ENCODE results near the gene GALNT15.
A peak's percentile ranks its signal among the peaks of the same experiment; 100 is the strongest.

Gene GALNT15

DNA sequence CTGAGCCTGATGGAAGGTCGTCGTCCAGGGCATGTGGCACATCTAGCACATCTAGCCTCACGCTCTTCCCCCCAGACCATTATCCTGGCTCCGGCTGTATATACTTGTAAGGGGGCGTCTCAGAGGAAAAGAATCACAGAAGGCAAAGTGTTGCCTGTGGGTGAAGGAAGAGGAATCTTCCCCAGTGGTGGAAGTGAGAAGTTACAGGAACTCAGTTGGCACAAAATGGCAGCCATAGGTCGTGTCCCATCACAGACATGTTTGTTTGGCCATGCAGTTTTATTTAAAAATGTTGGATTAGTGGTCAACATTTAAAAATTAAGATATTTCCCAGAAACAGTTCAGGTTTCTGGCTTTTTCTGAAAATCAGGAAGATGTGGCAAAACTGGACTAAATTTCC lies 13.6 kb downstream of the GALNT15 start:
- TF ChIP-seq, protein P1, sequence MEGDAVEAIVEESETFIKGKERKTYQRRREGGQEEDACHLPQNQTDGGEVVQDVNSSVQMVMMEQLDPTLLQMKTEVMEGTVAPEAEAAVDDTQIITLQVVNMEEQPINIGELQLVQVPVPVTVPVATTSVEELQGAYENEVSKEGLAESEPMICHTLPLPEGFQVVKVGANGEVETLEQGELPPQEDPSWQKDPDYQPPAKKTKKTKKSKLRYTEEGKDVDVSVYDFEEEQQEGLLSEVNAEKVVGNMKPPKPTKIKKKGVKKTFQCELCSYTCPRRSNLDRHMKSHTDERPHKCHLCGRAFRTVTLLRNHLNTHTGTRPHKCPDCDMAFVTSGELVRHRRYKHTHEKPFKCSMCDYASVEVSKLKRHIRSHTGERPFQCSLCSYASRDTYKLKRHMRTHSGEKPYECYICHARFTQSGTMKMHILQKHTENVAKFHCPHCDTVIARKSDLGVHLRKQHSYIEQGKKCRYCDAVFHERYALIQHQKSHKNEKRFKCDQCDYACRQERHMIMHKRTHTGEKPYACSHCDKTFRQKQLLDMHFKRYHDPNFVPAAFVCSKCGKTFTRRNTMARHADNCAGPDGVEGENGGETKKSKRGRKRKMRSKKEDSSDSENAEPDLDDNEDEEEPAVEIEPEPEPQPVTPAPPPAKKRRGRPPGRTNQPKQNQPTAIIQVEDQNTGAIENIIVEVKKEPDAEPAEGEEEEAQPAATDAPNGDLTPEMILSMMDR (IDR thresholded peaks at IDR 0.05; ENCODE audit: low read depth, low read length): no peak
- H3K4me3 ChIP-seq (replicated peaks in 1 of 2; ENCODE audit: low read depth in 2 of 2, low read length in 2 of 2): no peak overlapping the region
- no peak for DNase-seq (ENCODE audit: low read depth in 2 of 2)

DNA sequence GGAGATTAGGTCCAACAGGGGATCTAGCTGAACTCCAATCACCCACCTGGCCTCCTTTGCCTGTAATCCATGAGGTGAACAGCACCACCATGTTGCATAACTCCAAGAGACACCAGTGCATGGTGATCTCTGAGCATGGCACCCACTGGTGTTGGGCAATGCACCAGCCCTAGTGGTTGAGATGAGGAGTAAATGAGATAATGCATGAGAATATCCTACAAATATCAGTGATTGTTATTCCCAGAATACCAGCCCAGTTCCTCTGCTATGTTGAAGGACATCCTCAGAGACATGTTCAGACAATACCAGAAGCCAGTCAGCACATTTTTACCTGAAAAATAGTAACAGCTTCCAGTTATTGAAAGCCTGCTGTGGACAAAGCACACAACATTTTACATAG lies 14.7 kb downstream of the GALNT15 start:
- no peak for DNase-seq (ENCODE audit: low read depth in 2 of 2)

DNA sequence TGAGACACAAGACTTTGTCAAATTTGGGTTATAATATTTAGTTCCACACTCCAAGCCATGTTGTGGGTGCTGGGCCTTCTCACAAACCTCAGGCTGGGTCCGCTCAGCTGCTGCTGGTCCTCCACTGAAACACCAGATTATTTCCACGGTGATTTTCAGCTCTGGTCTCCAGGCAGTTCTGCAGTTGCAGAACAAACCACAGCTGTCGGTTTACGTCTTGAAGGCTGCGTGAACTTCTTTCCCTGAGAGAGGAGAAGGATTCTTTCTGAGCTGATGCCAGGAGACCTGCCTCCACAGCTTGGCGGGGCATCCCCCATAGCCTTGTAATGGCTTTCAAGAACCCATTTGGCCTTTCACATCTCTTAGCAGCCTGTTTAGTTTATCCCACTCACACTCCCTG lies 16.2 kb downstream of the GALNT15 start:
- no peak overlapping the region for H3K4me3 ChIP-seq (replicated peaks in 1 of 2; ENCODE audit: low read depth in 2 of 2, low read length in 2 of 2)
- DNase-seq (ENCODE audit: low read depth in 2 of 2): no peak
- TF ChIP-seq, protein P1 (IDR thresholded peaks at IDR 0.05; ENCODE audit: low read depth, low read length): no peak

More for the DNA sequence above, 14.7 kb downstream of the GALNT15 start:
- TF ChIP-seq, protein P1 (IDR thresholded peaks at IDR 0.05; ENCODE audit: low read depth, low read length): no peak
- H3K4me3 ChIP-seq (replicated peaks in 1 of 2; ENCODE audit: low read depth in 2 of 2, low read length in 2 of 2): no peak overlapping the region

DNA sequence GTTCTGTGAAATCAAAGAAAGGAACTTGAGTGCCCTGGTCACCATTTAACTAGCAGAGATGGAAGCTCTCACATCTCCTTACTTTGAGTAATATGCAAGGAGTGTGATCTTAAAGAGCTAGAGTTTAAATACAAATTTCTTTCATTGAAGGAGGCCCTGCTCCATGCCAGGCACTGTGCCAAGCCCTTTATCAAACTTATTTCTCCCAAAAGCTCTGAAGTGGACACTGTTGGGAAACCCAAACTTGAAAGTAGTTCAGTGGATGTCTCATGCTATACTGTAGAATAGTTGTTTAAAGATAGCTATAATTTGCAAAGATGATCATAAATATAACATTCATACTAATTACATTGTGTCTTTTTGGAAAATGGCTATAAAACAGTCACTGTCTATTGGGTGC lies 17.1 kb downstream of the GALNT15 start:
- peak in 1 of 2 donors; percentile 70 for DNase-seq (ENCODE audit: low read depth in 2 of 2)
- H3K4me3 ChIP-seq (replicated peaks in 1 of 2; ENCODE audit: low read depth in 2 of 2, low read length in 2 of 2): no peak overlapping the region
- TF ChIP-seq, protein P1 (IDR thresholded peaks at IDR 0.05; ENCODE audit: low read depth, low read length): no peak

DNA sequence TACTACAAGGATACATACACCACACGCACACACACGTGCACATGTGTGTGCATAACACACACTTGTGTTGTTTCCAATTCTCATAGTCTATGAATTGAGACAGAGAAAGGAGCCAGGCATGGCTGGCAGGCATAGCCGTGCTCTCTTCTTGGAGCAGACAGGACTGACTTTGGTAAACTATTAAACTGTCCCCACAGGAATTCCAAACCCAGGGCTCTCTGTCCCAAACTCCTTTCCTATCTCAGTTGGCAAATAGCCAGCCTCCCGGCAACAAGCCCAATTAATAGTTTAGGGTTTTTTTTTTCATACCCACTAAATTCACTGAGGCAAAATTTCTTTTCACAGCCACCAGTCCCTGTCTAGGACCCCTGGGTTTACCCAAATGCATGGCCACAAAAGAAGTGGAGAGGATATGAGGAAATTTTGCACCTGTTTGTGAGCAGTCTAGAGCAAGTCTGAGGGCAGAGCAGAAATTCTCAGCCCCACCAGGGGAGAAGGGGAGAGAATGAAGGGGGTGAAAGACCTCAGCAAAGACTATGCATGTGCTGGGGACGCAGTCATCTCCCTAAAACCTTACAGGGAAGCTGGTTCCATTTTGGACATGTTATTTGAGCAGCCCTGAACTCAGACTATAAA lies 17.8 kb downstream of the GALNT15 start:
- no peak for DNase-seq (ENCODE audit: low read depth in 2 of 2)
- H3K4me3 ChIP-seq (replicated peaks in 1 of 2; ENCODE audit: low read depth in 2 of 2, low read length in 2 of 2): no peak overlapping the region
- TF ChIP-seq, protein P1 (IDR thresholded peaks at IDR 0.05; ENCODE audit: low read depth, low read length): no peak

DNA sequence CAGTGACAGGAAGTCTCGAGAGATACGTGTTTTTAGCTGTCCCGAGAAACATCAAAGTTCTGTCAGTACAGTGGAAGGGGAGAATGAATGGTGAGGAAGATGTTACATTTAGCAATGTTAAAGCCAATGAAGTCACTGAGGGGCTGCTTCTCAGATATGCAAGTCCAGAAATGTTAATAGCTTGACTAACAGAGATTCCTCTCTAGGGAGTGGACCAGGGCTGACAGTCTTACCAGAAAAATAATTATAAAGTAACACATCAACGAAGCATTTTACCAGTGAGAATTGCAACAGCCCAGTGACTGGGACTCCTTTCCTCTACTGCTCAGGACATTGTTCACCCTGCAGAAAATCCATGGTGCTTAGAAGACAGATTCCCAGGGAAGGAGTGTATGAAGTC lies 23.9 kb downstream of the GALNT15 start:
- no peak for DNase-seq (ENCODE audit: low read depth in 2 of 2)
- no peak overlapping the region for H3K4me3 ChIP-seq (replicated peaks in 1 of 2; ENCODE audit: low read depth in 2 of 2, low read length in 2 of 2)
- TF ChIP-seq, protein P1 (IDR thresholded peaks at IDR 0.05; ENCODE audit: low read depth, low read length): no peak

DNA sequence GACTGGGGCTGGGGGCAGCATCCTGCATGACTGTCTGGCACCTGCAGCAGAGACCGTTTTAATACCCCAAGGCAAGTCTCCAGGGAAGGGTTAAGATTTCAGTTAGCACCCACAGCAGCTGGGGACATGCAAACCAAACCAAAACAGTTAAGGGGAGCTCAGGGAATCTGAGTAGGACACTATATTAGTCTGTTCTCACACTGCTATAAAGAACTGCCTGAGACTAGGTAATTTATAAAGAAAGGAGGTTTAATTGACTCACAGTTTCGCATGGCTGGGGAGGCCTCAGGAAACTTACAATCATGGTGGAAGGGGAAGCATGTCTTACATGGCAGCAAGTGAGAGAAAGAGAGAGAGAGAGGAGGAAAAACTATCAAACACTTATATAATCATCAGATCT lies 25.3 kb downstream of the GALNT15 start:
- DNase-seq (ENCODE audit: low read depth in 2 of 2): no peak

More for the DNA sequence above, 25.3 kb downstream of the GALNT15 start:
- TF ChIP-seq, protein P1 (IDR thresholded peaks at IDR 0.05; ENCODE audit: low read depth, low read length): no peak
- H3K4me3 ChIP-seq (replicated peaks in 1 of 2; ENCODE audit: low read depth in 2 of 2, low read length in 2 of 2): no peak overlapping the region

Data from cardiac fibroblast (primary cell).